ENCODE measurements around the gene XCR1. TPM values are rescaled to one million over a fixed set of nuclear protein-coding genes. Genes with fewer than 3 reads are reported as not detected.
A peak's percentile ranks its signal among the peaks of the same experiment; 100 is the strongest.
"Not testable (repeated sequence)": the region's sequence is repeated elsewhere in the genome, so short reads cannot be mapped to it uniquely, and the experiment has no call there.

Gene XCR1
- total RNA-seq, 1 donor = not detected

DNA sequence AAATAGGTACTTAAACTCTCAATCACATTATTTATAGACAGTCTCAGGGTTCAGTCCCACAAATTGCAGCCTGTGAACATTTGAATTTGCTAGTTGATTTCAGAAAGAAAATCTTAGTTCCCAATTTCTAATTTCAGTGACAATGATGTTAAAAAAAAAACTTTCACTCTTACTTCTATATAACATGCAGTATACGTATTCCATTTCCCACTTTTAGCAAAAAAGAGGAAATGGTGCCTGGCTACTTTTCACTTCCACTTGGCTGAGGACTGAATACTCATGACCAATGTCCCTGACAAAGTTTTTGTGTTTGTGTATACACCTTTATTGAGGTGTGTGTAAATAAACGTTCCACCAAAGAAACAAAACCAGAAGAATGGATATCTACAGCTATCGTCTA, 32.1 kb upstream of the XCR1 start:
- DNase-seq (ENCODE audit: low read depth) = no peak
- no peak overlapping the region for H3K4me3 ChIP-seq (ENCODE audit: low read depth, low read length)
- TF ChIP-seq, protein P1, sequence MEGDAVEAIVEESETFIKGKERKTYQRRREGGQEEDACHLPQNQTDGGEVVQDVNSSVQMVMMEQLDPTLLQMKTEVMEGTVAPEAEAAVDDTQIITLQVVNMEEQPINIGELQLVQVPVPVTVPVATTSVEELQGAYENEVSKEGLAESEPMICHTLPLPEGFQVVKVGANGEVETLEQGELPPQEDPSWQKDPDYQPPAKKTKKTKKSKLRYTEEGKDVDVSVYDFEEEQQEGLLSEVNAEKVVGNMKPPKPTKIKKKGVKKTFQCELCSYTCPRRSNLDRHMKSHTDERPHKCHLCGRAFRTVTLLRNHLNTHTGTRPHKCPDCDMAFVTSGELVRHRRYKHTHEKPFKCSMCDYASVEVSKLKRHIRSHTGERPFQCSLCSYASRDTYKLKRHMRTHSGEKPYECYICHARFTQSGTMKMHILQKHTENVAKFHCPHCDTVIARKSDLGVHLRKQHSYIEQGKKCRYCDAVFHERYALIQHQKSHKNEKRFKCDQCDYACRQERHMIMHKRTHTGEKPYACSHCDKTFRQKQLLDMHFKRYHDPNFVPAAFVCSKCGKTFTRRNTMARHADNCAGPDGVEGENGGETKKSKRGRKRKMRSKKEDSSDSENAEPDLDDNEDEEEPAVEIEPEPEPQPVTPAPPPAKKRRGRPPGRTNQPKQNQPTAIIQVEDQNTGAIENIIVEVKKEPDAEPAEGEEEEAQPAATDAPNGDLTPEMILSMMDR (IDR thresholded peaks at IDR 0.05; ENCODE audit: insufficient read depth, low read depth, low read length) = no peak

- no peak for DNase-seq (ENCODE audit: low read depth)
- TF ChIP-seq, protein P1 (IDR thresholded peaks at IDR 0.05; ENCODE audit: insufficient read depth, low read depth, low read length) = no peak
- no peak overlapping the region for H3K4me3 ChIP-seq (ENCODE audit: low read depth, low read length)
Measured at GRCh38 chr3:46058981-46059380, 31.7 kb upstream of the XCR1 start.

DNA sequence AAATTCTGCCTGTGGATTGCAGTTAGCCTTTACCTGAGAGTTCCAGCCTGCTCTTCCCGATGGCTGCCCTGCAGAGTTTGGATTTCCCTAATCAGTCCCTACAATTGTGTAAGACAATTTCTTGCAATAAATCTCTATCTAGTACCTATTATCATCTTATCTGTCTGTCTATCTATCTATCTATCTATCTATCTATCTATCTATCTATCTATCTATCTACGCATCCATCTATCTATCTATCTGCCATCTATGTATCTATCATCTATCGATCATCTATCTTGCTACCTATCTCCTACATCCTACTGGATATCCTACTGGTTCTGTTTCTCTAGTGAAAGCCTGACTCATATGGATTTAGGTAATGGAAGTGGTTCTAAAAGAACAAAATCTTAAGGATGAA, 30.4 kb upstream of the XCR1 start:
- DNase-seq (ENCODE audit: low read depth) = no peak
- TF ChIP-seq, protein P1 (IDR thresholded peaks at IDR 0.05; ENCODE audit: insufficient read depth, low read depth, low read length) = no peak
- H3K4me3 ChIP-seq (ENCODE audit: low read depth, low read length) = no peak overlapping the region

DNA sequence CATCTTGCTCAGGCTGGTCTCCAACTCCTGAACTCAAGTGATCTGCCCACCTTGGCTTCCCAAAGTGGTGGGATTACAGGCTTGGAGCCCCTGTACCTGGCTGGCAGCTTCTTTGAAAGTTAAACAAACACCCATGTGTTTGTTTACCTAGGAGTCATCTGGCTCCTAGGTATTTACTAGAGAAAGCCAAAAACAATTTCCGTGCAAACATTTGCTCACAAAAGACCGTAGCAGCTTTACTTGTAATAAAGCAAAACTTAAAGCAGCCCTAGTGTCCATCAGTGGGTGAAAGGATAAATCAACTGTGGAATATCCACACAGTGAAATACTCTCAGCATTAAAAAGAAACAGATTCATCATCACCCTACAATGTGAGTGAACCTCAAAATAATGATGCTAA, 29.4 kb upstream of the XCR1 start:
- TF ChIP-seq, protein P1 (IDR thresholded peaks at IDR 0.05; ENCODE audit: insufficient read depth, low read depth, low read length) = no peak
- no peak overlapping the region for H3K4me3 ChIP-seq (ENCODE audit: low read depth, low read length)
- no peak for DNase-seq (ENCODE audit: low read depth)

DNA sequence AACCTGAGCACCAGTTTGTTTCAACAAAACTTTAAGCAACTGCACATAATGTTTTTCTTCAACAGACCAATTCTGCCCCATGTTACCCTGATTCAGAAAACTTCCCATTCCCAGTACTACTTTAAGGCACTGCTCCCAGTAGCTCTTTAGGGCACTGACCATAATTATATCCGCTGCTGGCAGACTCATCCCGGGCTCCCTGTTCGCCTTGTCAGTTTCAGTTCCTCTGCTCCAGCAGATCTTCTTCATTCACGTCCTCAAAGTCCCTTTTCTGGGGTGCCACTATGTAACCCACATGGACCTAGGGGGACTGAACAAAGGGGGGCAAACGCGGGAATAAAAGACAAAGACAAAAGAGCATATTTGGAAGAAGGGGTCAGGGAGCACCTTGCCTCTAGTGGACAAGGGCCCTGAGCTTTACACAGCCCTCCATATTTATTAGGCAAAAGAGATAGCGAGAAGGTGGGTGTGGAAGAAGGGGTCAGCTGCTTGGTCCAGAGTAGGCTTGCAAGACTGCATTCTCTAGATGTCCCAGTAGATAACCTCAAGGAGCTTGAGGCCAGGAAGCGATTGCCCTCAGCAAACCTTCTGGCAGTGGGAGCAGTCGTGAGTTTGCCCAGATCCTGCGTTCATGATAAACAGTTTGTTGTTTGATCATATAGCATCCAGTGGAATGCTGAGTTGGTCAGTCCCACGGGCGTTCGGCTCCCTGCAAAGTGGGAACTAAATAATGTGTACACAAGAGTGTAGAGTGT, 26.7 kb upstream of the XCR1 start:
- H3K4me3 ChIP-seq (ENCODE audit: low read depth, low read length); DNase-seq (ENCODE audit: low read depth): not testable (repeated sequence)

DNA sequence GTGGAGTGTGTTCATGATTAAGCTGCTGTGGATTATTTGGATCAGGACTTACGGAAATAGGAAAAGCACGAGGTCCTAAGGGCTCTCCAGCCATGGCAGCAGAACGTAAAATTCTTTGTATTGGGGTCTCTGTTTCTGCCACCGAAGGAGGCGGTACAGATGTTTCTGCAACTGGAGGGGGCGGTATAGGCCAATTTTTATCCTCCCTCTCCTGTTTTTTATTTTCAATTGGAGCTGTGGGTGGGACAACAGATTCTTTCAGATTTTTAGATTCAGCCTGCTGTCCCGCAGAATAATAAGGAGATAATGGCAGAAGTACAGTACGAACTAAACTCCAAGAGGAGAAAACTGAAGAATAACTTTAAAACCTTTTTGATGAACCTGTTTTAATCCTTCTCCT, 26.0 kb upstream of the XCR1 start:
- DNase-seq (ENCODE audit: low read depth) = not testable (repeated sequence)

DNA sequence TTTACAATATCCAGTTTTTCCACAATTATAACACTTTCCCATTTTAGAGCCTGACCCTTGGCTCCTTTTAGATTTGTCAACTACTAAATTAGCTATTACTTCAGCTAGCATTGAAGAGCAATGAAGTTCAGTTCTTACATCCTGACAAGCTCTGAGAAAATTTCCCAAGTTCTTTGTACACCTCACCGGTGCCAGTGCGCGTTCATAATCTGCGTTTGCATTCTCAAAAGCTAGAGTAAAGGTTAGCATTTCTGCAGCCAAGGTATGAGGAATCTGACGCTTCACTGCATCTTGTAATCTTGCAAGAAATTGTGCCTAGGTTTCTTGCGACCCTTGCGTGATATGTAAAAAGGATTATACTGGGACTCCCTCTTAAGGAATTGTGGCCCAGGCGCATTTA, 25.2 kb upstream of the XCR1 start:
- H3K4me3 ChIP-seq (ENCODE audit: low read depth, low read length) = no peak overlapping the region
- TF ChIP-seq, protein P1 (IDR thresholded peaks at IDR 0.05; ENCODE audit: insufficient read depth, low read depth, low read length) = no peak
- DNase-seq (ENCODE audit: low read depth) = no peak

More for the DNA sequence above, 26.0 kb upstream of the XCR1 start:
- H3K4me3 ChIP-seq (ENCODE audit: low read depth, low read length) = not testable (repeated sequence)

- TF ChIP-seq, protein P1 (IDR thresholded peaks at IDR 0.05; ENCODE audit: insufficient read depth, low read depth, low read length) = no peak
- H3K4me3 ChIP-seq (ENCODE audit: low read depth, low read length) = no peak overlapping the region
- DNase-seq (ENCODE audit: low read depth) = no peak
Measured at GRCh38 chr3:46049093-46049492, 21.8 kb upstream of the XCR1 start.

GRCh38 chr3:46046231-46046630, 18.9 kb upstream of the XCR1 start:
- H3K4me3 ChIP-seq (ENCODE audit: low read depth, low read length) = not testable (repeated sequence)
- peak; percentile 81 for DNase-seq (ENCODE audit: low read depth)
